ENCODE results near the gene ITPRIPL2.

ITPRIPL2 gene

DNA sequence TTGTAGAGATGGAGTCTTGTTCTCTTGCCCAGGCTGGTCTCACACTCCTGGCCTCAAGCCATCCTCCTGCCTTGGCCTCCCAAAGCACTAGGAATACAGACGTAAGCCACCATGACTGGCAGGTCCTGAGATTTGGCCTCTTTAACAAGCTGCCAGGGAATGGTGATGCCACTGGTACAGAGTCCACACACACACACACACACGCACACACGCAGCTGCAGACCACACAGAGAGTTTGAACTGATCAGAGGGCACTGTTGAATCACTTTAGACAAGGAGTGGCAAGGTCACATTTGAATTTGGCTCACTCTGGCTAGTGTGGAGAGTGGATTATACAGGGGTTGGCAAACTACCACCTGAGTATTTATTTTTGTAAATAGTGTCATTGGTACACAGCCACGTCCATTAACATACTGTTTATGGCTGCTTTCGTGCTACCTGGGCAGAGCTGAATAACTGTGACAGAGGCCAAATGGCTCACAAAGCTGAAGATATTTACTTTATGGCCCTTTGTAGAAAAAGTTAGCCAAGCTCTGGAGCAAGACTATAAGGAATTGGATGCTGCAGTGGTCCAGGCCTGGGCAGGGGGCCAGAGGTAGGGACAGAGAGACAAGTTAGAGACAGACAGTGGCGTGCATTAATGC is 9.9 kb downstream of the ITPRIPL2 start:
- DNase-seq: no peak

DNA sequence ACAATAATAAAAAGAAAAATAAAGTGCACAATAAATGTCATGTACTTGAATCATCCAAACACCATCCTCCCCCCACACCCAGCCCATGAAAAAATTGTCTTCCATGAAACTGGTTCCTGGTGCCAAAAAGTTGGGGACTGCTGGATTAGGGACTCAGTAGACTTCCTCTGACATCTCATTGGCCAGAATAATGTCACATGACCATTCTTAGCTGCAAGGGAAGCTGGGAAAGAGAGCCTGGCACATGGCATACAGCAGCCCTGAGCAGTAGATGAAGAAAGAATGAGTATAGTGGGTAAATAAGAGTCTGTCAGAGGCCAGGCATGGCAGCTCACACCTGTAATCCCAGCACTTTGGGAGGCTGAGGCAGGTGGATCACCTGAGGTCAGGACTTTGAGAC is 12.5 kb downstream of the ITPRIPL2 start:
- DNase-seq: no peak

DNA sequence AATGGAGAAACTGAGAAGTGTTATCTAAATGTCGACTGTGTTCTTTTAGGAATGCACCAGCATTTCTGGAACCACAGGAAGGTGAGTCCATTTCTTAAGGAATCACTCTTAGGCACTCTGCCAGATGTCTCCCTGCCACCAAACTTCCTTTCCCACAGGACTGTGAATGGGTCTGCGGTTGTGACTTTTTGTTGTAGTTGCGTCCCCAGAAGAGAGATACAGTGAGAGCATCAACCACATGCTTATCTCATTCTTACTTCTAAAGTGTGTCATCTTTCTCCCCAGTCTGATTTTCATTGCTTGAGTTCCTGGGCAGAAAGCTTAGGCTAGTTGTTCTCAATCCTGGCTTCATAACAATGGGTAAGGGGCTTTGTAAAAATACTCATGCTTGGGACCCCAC is 13.4 kb downstream of the ITPRIPL2 start:
- no peak for DNase-seq

DNA sequence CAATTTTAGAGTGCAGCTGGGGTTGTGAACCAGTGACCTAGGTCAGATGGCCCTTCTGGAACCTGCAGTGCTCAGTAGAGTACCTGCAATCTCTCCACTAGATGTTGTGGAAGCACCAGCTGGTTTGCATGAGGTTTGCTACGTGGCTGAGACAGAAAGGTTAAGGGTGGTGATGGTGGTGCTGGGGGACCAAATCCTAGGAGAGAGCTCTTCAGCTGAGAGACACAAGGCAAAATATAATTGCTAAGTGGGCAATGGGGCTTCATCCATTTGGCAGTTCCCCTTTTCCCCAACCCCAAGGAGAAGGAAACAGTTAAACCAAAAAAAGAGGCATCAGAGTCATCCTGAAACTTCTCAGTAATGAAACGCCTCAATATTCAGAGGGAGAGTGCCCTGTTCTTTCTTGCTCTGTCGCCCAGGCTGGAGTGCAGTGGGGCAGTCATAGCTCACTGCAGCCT is 13.9 kb downstream of the ITPRIPL2 start:
- no peak for DNase-seq

DNA sequence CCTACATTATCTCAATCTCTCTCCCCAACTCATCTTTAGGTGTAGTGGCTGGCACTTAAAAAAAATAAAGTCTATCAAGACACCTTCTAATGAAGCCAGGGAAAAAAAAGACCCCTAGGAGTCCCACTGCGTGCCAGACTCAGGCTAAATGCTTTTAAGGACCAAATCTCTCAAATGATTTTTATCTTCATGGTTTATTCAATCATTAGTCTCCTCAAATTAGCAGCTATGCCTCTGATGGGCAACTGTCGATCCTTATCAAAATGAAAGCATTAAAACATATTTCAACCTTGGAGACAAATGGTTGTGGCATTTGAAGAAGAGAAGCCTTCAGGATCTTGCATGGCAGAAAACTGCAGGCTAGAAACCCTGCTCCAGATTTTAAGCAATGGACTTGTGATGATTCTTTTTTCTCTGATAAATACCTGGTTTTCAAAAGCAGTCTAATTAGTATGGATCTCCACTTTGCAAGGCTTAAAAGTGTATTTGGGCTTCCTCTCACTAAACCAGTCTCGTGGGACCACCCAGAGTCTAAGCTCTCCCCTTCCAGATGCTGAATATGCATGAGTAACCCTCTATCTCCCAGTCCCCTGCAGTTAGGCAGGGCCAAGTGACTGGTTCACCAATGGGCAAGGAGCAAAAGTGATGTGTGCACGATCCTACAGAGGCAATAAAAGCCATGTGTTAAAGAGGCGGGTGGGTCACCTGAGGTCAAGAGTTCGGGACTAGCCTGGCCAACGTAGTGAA is 14.9 kb downstream of the ITPRIPL2 start:
- DNase-seq: no peak

DNA sequence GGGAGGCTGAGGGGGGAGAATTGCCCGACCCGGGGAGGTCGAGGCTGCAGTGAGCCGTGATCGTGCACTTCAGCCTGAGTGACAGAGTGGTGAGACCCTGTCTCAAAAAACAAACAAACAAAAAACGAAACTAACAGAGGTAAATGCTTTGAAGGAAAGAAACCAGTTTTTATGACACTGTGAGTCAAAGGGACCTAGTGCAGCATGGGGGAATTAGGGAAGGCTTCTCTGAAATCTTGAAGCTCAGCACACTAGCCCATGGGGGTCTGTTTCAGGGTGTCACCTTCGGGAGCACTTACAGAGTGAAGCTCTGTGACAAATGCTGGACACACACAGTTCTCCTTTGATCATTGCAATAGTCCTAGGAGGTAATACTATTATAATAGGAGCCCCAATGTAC is 16.6 kb downstream of the ITPRIPL2 start:
- no peak for DNase-seq

DNA sequence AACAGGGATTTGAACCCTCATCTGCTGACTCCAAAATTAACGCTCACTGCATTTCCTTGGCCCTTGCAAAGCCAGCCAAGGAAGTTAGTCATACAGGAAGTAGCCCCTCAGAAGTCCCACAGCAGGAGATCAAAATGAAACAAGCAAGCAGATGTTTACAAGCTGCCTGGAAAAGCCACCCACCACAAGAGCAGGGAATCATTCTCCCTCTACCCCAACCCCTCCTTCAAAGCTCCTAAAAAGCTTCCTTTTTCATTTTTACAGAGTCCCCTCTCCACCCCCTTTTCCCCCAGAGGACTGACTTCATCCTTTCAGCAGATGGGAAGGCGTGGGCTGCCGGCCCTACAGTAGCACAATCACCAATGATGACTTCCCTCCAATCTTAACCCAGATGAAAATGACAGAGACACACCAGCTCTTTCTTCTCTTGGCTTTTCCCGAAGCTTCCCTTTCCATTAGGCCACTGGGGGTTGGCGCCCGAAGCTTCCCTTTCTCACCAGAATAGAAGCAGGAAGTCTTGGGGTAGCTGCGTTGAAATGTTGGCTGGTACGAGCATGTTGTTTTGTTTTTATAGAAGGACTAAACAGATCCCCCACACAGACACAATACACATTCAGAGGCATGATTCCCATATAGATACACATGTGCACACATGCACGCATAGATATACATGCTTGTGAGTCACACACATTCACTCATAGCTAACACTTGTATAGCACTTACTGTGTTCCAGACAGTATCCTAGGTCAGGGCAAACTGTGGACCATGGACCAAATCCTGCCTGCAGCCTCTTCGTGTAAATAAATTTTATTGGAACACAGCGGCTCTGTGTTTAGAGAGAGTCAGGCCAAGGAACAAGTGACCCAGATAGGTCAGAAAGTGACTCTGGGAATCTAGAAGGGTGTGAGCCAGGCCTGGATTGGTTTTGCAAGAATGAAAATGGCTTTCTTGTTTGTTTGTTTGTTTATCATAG is 17.4 kb downstream of the ITPRIPL2 start:
- no peak for DNase-seq

DNA sequence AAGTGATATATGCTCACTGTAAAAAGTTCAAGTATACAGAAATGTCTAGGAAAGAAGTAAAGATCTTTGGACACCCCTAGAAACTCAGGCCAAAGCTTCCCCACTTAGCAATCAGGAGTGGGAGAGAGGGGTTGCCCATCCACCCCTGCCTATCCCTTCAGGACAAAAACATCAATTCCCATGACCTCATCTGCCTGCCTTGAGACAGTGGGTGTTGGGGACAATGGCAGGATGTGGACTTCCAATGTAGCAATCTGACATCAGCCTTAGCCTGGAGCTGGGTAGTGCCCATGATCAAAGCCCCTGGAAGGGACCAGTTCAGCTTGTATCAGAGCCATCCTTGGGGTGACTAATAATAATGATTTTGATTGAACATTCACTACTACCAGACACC is 18.1 kb downstream of the ITPRIPL2 start:
- no peak for DNase-seq

DNA sequence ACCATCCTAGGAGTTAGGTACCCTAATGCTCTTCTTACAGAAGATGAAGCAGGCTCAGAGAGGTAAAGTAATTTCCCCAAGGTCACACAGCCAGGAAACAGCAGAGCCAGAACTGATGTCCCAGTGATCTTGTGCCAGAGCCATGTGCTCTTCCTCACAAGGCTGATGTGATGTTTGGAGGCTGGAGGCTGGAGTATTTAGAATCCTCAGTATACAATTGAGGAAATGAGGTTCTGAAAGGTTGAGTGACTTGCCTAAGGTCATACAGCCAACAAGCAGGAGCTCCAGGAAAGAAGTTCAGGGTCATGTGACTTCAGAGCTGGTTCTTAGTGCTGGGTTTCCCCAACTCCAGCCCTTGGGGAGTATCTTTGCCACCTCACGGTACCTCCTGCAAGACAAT is 18.5 kb downstream of the ITPRIPL2 start:
- DNase-seq: no peak

DNA sequence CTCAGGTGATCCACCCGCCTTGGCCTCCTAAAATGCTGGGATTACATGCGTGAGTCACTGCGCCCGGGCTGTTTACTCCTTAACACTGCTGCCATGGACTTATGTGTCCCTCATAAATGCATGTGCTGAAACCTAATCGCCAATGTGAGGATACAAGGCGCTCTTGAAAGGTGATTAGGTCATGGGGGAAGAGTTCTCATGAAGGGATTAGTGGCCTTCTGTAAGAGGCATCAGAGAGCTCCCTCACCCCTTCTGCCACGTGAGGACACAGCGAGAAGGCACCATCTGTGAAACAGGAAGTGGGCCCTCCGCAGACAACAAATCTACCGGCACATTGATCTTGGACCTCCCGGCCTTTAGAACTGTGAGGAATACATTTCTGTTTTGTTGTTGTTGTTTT is 19.1 kb downstream of the ITPRIPL2 start:
- DNase-seq: no peak

DNA sequence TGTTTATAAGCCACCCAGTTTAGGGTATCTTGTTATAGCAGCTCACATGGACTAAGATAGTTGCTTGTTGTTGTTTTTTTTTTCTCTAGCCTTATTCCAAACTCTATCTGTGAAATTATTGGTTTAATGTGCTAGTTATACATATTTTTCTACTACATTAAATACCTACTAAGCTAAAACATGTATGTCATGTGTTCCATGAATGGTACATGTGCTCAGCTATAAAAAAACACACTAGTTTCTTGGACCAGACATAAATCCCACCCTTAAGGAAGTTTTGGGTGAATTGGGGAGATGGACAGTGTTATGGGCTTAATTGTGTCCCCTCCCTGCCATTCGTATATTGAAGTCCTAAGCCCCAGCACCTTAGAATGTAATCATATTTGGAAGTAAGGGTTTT is 19.8 kb downstream of the ITPRIPL2 start:
- no peak for DNase-seq

DNA sequence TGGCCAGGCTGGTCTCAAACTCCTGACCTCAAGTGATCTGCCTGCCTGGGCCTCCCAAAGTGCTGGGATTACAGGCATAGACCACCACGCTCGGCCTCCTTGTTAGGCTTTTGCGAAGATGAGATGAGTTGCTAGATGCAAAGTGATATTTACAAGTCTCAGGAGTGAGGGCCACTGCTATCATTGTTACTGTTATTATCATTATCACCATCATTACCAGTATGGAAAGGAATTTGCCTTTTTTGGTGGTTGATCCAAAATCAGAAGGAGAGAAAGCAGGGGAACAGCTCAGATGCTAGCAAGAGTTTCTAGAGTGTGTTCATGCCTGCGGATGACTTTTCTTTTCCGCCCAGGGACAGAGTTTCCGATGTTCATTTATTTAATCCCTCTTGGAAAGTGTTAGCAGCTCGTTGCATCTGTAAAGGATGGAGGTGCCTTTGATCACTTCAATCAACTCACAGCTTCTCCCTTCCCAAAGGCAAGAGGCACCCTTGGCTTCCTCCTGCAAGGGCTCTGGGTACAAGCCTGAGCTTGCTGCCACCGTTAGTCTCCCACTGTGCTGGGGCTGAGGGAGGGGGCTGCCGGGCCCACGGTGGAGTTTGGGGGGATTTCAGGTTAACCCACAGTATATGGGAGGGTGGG is 21.6 kb downstream of the ITPRIPL2 start:
- DNase-seq: no peak

DNA sequence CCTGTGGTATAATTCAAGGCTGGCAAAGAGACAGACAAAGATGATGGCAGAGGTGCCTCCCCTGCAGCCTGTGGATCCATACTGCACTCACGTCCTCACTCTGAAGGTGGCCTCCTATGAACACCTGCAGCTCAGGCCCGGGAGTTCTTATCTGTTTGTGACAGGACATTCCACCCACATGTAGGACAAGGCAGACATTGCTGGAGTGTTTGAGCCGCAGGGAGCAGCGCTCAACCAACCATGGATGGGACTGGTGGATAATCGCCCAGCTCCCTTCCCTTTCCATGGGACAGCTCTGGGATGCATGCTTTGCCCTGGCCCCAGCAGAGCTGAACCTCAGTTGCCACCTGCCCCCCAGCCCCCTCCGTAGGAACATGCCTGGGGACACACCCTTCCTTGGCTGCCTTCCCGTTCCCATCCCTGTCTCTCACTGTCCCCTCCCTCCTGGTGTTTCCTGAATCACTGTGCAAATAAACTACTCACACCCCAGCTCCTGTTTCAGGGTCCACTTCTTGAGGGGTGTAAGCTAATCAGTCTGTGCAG is 22.2 kb downstream of the ITPRIPL2 start:
- DNase-seq: no peak

DNA sequence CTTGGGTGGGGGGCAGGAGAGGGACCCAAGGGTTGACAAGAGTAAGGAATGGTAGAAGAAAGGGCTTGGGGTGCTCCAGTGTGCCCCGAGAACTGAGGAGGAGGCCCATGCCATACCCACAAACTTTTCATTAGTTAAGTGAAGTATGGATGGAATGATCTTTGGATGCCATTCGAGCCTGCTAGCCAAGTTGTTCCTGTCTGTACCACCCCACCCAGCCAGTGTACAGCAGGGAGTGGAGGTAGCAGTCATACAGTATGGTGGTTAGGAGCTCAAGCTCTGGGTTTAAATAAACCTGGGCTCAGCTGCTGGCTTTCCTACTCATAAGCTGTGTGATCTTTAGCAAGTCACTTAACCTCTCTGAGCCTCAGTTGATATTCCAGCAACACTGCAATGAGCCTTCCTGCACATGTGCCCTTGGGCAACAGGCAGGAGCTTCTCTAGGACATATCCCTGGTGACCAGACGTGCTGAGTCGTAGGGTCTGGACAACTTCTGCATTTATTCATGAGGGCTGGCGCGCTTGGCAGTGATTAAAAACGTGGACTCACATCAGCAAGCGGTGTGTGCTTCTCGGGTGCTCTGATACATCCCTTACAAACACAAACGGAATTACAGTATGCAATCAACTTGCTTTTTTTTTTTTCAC is 22.9 kb downstream of the ITPRIPL2 start:
- no peak for DNase-seq

DNA sequence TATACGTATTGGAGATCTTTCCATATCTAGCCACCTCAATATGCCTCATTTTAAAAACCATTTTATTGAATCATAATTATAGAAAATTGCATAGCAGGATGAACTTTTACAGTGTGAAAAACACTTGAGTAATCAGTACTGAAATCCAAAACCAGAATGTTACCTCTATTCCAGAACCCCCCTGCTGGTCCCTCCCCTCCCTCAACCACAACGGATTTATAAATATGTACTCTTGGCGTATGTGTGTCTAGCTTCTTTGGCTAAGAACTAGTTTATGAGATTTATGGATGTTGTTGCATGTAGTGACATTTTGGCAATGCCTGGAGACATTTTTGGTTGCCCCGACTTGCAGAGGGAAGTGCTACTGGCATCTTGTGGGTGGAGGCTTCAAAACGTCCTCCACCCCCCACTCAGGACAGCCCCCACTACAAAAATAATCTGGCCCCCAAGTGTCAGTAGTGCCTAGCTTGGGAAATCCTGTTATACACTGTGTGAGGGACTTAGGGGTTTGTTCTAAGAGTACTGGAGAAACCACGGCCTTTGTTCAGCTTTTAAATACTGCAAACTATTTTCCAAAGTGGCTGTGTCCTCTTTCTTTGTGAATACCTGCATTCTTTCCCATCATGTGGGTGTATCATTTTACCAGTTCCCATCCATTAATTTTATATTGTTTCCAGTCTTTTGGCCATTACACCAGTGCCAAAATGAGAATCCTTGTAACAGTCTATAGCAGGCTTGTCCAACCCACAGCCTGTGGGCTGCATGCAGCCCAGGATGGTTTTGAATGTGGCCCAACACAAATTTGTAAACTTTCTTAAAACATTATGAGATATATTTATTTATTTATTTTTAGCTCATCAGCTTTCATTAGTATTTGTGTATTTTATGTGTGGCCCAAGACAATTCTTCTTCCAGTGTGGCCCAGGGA is 23.7 kb downstream of the ITPRIPL2 start:
- DNase-seq: no peak

DNA sequence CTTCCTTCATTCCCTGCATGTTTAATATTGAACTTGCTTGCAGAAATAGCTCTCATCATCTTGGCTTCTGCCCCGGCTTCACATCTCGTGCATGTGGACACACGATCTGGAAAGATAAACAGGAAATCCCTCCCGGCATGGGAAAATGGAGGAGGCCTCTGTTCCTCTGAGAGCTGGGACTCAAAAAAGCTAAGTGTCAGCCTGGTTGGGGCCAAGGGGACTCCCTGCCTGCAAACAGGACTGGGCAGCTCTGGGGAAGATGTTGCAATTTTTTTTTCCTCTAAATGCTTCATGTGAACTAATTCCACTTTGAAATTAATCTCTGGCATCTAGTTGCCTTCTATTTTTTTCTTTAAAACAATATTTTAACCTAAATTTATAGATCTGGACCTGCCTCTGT is 24.8 kb downstream of the ITPRIPL2 start:
- no peak for DNase-seq

DNA sequence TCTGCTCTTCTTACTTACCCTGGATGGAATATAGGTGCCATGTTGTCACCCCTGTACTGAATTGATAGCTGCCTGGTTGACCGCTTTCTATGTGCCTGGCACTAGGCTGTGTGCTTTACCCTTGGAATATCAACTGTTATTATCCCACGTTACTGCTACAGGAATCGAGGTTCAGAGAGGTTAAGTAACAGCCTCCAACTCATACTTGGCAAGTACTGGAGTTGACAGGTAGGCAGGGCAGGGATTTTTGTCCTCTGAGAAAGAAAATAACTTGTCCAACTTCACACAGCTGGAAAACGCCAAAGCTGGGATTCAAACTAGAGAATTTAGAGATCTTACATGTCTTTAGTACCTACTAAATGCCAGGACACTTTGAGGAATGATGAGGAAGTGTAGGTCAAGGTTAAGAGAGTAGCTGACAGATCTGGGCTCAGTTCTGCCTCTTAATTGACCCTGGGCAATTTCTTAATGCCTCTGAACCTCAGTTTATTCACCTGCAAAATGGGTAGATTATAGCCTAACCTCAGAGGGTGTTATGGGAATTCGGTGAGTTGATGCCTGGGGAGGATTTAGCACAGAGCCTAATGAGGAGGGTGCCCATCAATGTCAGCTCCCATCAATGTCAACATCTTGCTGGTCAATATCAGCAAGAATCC is 25.8 kb downstream of the ITPRIPL2 start:
- DNase-seq: no peak

DNA sequence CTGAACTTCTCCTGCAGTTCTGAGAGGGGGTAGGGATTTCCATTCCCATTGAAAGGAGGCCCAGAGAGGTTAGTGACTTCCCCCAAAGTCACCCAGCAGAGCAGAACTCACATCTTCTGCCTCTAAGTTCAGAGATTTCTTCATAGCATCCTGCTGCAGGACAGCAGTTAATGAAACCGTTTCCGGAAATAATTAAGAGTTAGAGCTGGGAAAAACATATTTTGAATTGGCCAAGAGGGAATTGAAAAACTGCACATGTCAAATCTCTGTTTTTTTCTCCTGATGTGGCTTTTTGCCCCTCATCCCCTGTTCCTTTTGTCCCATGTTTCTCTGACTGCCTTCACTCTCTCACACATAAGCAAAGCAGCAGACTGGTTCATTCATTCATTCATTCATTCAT is 26.6 kb downstream of the ITPRIPL2 start:
- DNase-seq: no peak

DNA sequence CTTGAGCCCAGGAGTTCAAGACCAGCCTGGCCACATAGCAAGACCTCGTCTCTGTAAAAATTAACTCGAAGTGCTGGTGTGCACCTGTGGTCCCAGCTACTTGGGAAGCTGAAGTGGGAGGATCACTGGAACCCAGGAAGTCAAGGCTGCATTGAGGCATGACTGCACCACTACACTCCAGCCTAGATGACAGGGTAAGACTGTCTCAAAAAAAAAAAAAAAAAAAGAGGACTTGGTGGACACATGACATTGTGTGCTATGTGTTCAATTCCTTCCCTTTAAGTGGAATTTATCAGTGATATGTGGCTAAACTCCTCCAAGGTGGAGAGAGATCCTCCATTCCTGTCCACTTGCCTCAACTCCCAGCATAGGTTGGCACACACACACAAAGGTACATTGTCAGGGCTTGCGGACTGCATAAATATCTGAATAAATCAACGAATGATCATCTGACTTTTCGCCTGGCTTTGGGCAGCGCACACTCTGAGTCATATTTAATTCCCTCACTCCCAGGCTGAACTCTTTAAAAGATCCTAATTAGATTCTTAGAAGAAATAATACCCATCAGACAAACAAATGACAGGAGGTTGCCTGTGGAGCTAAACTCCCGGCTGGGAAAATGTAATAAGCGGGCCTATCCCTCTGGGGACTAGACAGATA is 29.3 kb downstream of the ITPRIPL2 start:
- no peak for DNase-seq

DNA sequence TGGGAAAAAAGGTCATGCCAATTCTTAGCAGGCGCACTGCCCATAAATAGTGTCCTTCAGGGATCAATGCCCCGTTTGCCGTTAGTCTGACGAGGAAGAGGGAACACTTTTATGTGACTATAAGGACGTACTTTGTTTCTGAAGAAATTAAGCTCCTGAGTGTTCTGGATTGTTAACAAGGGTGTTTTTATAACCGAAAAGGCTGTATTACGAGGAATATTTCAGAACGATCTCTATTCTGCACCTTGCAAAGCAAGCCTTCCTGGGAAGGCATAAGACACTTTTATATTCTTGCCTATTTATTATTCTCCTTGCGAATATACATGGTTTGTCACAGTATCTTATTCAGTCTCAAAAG is 29.8 kb downstream of the ITPRIPL2 start:
- DNase-seq: no peak
